ENCODE results near the gene CEP192. TPM values are rescaled to one million over a fixed set of nuclear protein-coding genes. Genes with fewer than 3 reads are reported as not detected.

The CEP192 gene
- total and polyA plus RNA-seq, 2 of the 4 experiments (the other 2 are of a cell fraction), result 17.2 to 29.0 TPM

- TF ChIP-seq ELK1 (IDR thresholded peaks at IDR 0.05; ENCODE audit: borderline replicate concordance, low read depth, low read length) (no peak), SMC3 (IDR thresholded peaks at IDR 0.05; ENCODE audit: low read depth, low read length) (no peak), POLR2A (IDR thresholded peaks at IDR 0.05; ENCODE audit: low read depth, low read length) (peak; percentile 84), FOS (IDR thresholded peaks at IDR 0.05; ENCODE audit: low read depth, low read length) (peak; percentile 41; the same call in 1 of the 2 replicates)
These were observed at the start of gene CEP192 (continued) for GRCh38 chr18:12990967-12991820.

Measured in IMR-90 (cell line).